GM12878 (cell line): Measurements from ENCODE around the gene FBXO42.

ENCODE experiments used
- BCL3 ChIP-seq: IDR thresholded peaks from 2 replicates; pipeline ENCODE4 v1.6.1; 2011; ENCODE audit warnings: borderline replicate concordance, low read depth, mild to moderate bottlenecking, moderate library complexity, low read length; ENCODE audit not compliant: insufficient read depth, poor library complexity, severe bottlenecking
- CHD2 ChIP-seq: IDR thresholded peaks from 2 replicates; pipeline ENCODE4 v1.6.1; 2011; ENCODE audit warnings: low read depth, low read length, improper control_type of control experiment, borderline replicate concordance
- CTCF ChIP-seq, 3 experiments: IDR thresholded peaks in 2 of 3; conservative IDR thresholded peaks in 1 of 3; 2 replicates each; pipeline ENCODE4 v1.5.1; 2011; ENCODE audit warnings: low read depth in 3 of 3, low read length in 3 of 3, mild to moderate bottlenecking in 3 of 3, control low read depth in 2 of 3, moderate library complexity in 2 of 3, inconsistent platforms in 1 of 3, mixed read lengths in 1 of 3; ENCODE audit not compliant: control insufficient read depth in 2 of 3, insufficient read depth in 1 of 3; ENCODE audit errors: extremely low read depth in 1 of 3
- EP300 ChIP-seq, 2 experiments: fragments of 150-350 bp in 1 of 2; IDR thresholded peaks; 2 replicates each; pipeline ENCODE4 v1.6.1; 2011 to 2012; ENCODE audit warnings: low read depth in 2 of 2, low read length in 2 of 2, borderline replicate concordance in 1 of 2, improper control_type of control experiment in 1 of 2, inconsistent platforms in 1 of 2; ENCODE audit not compliant: control insufficient read depth in 1 of 2
- JUND ChIP-seq: IDR thresholded peaks from 2 replicates; pipeline ENCODE4 v1.6.1; 2012; ENCODE audit warnings: low read depth, mild to moderate bottlenecking, low read length, improper control_type of control experiment, moderate library complexity
- KDM1A ChIP-seq: fragments of 200-600 bp; sonication (generic); IDR thresholded peaks from 2 replicates; pipeline ENCODE4 v1.6.1; 2016; ENCODE audit warnings: borderline replicate concordance
- RAD21 ChIP-seq: IDR thresholded peaks from 2 replicates; pipeline ENCODE4 v1.6.1; 2011; ENCODE audit warnings: mild to moderate bottlenecking, low read depth, low read length, moderate library complexity; ENCODE audit not compliant: insufficient read depth
- ZNF274 ChIP-seq: IDR thresholded peaks from one replicate; pipeline ENCODE4 v1.8.0; 2011; ENCODE audit not compliant: insufficient read length, insufficient read depth

- no peak for TF ChIP-seq KDM1A
- TF ChIP-seq BCL3 = no peak
- TF ChIP-seq JUND = no peak
- TF ChIP-seq EP300 (IDR thresholded peaks at IDR 0.05; ENCODE audit: borderline replicate concordance in 1 of 2, control insufficient read depth in 1 of 2, low read depth in 2 of 2, low read length in 2 of 2) = no peak
- no peak for TF ChIP-seq CTCF (IDR thresholded peaks at IDR 0.05 in 2 of 3, conservative IDR thresholded peaks at IDR 0.05 in 1 of 3; ENCODE audit: control insufficient read depth in 2 of 3, extremely low read depth in 1 of 3, insufficient read depth in 1 of 3, low read depth in 3 of 3, low read length in 3 of 3)
- no peak for TF ChIP-seq CHD2
- no peak for TF ChIP-seq ZNF274
- TF ChIP-seq RAD21 = no peak
Measured at GRCh38 chr1:16230744-16231143, 121.5 kb downstream of the FBXO42 start.
